HepG2 (cell line): ENCODE measurements around the gene LDAH. TPM values are rescaled to one million over a fixed set of nuclear protein-coding genes. Genes with fewer than 3 reads are reported as not detected.

Experiments
- ATAC-seq: fragments of 200-7000 bp; cut with Tn5 transposase; 3 replicates; pipeline ENCODE4 v1.9.1; 2020; ENCODE audit warnings: mild to moderate bottlenecking, moderate library complexity
- BruUV-seq: library from RNA; stranded (reverse); fragments of 400-500 nt; replicated peaks from 2 replicates; lab custom pipeline; 2021; lab: Mats Ljungman, UMichigan
- CTCF ChIA-PET: fragments of 300-600 bp; formaldehyde crosslinking; extraction: SDS; loops from one replicate; lab custom pipeline; 2021; ENCODE audit warnings: low total read pairs, inconsistent platforms, low intra/inter-chr PET ratio; lab: Yijun Ruan, JAX
- POLR2A ChIA-PET: fragments of 350-600 bp; sonication (Branson Sonifier 250); formaldehyde crosslinking; loops from one replicate; lab custom pipeline; 2020; ENCODE audit warnings: antibody characterized with exemption, inconsistent platforms; lab: Yijun Ruan, JAX
- DNase-seq: peaks from one replicate; pipeline ENCODE4 v3.0.0-alpha.2; 2015; ENCODE audit warnings: low spot score
- FAIRE-seq: peaks from 3 replicates; lab custom pipeline; 2011; peaks lifted over from hg19 to GRCh38; lab: Jason Lieb, UNC
- H2AFZ ChIP-seq: one replicate; pipeline ENCODE4 v1.6.1; 2011; ENCODE audit warnings: low read length, inconsistent platforms
- H3K27ac ChIP-seq: fragments of 300-600 bp; 3 replicates; pipeline ENCODE4 v1.8.0; 2011; ENCODE audit warnings: mixed run types, mild to moderate bottlenecking, mixed read lengths, low read length, inconsistent platforms; ENCODE audit not compliant: insufficient read depth; ENCODE audit errors: extremely low read length
- H3K27me3 ChIP-seq, 2 experiments: fragments of 200-600 bp in 1 of 2; 2 replicates in 1 of 2; 3 replicates in 1 of 2; pipeline versions ENCODE4 v1.6.0 to v1.8.0; 2011; ENCODE audit warnings: low read length in 2 of 2, mild to moderate bottlenecking in 2 of 2, moderate library complexity in 2 of 2, inconsistent platforms in 1 of 2; ENCODE audit not compliant: insufficient read depth in 2 of 2, control insufficient read depth in 1 of 2
- H3K36me3 ChIP-seq, 2 experiments: fragments of 200-600 bp in 1 of 2; replicated peaks in 1 of 2; 2 replicates in 1 of 2; 3 replicates in 1 of 2; pipeline versions ENCODE4 v1.5.1 to v1.8.0; 2011; ENCODE audit warnings: low read length in 2 of 2, inconsistent platforms in 1 of 2; ENCODE audit not compliant: insufficient read depth in 2 of 2, control insufficient read depth in 1 of 2
- H3K4me1 ChIP-seq: 2 replicates; pipeline ENCODE4 v1.5.1; 2012; ENCODE audit warnings: low read length, inconsistent platforms; ENCODE audit not compliant: insufficient read depth
- H3K4me2 ChIP-seq: 2 replicates; pipeline ENCODE4 v1.6.0; 2011; ENCODE audit warnings: low read depth, low read length, inconsistent platforms
- H3K4me3 ChIP-seq, 3 experiments: fragments of 200-600 bp in 1 of 3; sonication (generic), shearing (Covaris generic) in 1 of 3; replicated peaks in 1 of 3; 2 replicates each; pipeline ENCODE4 v1.5.1; 2011 to 2016; ENCODE audit warnings: low read length in 3 of 3, inconsistent platforms in 2 of 3, low read depth in 2 of 3, mild to moderate bottlenecking in 2 of 3, control low read depth in 1 of 3, mixed read lengths in 1 of 3; ENCODE audit not compliant: insufficient read depth in 1 of 3
- H3K79me2 ChIP-seq: one replicate; pipeline ENCODE4 v1.6.1; 2011; ENCODE audit warnings: low read length, inconsistent platforms; ENCODE audit not compliant: insufficient read depth
- H3K9ac ChIP-seq: 2 replicates; pipeline ENCODE4 v1.6.0; 2011; ENCODE audit warnings: mild to moderate bottlenecking, low read depth, low read length, inconsistent platforms; ENCODE audit not compliant: insufficient read depth
- H3K9me3 ChIP-seq: 2 replicates; pipeline ENCODE4 v1.5.1; 2012; ENCODE audit warnings: mild to moderate bottlenecking, low read length
- H4K20me1 ChIP-seq: 2 replicates; pipeline ENCODE4 v1.6.0; 2011; ENCODE audit warnings: inconsistent platforms, mild to moderate bottlenecking, low read length, moderate library complexity; ENCODE audit not compliant: insufficient read depth
- CREM ChIP-seq, 2 experiments: sonication (generic) in 1 of 2; formaldehyde crosslinking in 1 of 2; IDR thresholded peaks; 2 replicates each; pipeline versions ENCODE4 v1.4.0 to v1.6.1; 2016 to 2020; ENCODE audit warnings: antibody characterized with exemption in 1 of 2, mild to moderate bottlenecking in 1 of 2, missing genetic modification reagents in 1 of 2
- FOXA3 ChIP-seq: IDR thresholded peaks from 2 replicates; pipeline ENCODE4 v1.6.1; 2016; ENCODE audit warnings: missing genetic modification reagents, missing compliant biosample characterization
- GABPA ChIP-seq, 2 experiments: IDR thresholded peaks; 2 replicates each; pipeline ENCODE4 v1.6.1; 2011 to 2016; ENCODE audit warnings: low read depth in 2 of 2, low read length in 1 of 2, missing biosample characterization in 1 of 2, missing genetic modification characterization in 1 of 2
- HMG20B ChIP-seq: conservative IDR thresholded peaks from 2 replicates; pipeline ENCODE4 v1.6.1; 2016; ENCODE audit warnings: missing genetic modification reagents, missing compliant biosample characterization
- HMGA1 ChIP-seq: sonication (generic); formaldehyde crosslinking; conservative IDR thresholded peaks from 2 replicates; pipeline ENCODE4 v1.4.0; 2020; ENCODE audit warnings: missing genetic modification reagents
- MAFK ChIP-seq, 2 experiments: IDR thresholded peaks in 1 of 2; conservative IDR thresholded peaks in 1 of 2; 2 replicates each; pipeline ENCODE4 v1.6.1; 2011; ENCODE audit warnings: improper control_type of control experiment in 2 of 2, low read length in 2 of 2
- PPARG ChIP-seq: conservative IDR thresholded peaks from 2 replicates; pipeline ENCODE4 v1.6.1; 2016; ENCODE audit warnings: missing biosample characterization, missing genetic modification reagents
- PTBP1 ChIP-seq: fragments of 200-400 bp; formaldehyde crosslinking; IDR thresholded peaks from 2 replicates; pipeline ENCODE4 v1.6.1; 2018; ENCODE audit warnings: low read length, low read depth; ENCODE audit not compliant: poor library complexity, severe bottlenecking
- TERF1 ChIP-seq: sonication (generic); formaldehyde crosslinking; IDR thresholded peaks from 2 replicates; pipeline ENCODE4 v1.8.0; 2022; ENCODE audit warnings: mild to moderate bottlenecking, missing genetic modification reagents, moderate library complexity
- U2AF2 ChIP-seq: fragments of 200-400 bp; formaldehyde crosslinking; IDR thresholded peaks from 2 replicates; pipeline ENCODE4 v1.6.1; 2017; ENCODE audit warnings: low read depth, mild to moderate bottlenecking, low read length
- XBP1 ChIP-seq: sonication (generic); formaldehyde crosslinking; IDR thresholded peaks from 2 replicates; pipeline ENCODE4 v1.5.0; 2020; ENCODE audit warnings: missing genetic modification reagents
- ZKSCAN8 ChIP-seq: IDR thresholded peaks from 2 replicates; pipeline ENCODE4 v1.6.1; 2016; ENCODE audit warnings: borderline replicate concordance, missing genetic modification reagents, missing compliant biosample characterization
- ZNF362 ChIP-seq: sonication (generic); formaldehyde crosslinking; IDR thresholded peaks from 2 replicates; pipeline ENCODE4 v1.4.0; 2020; ENCODE audit warnings: missing genetic modification reagents, mild to moderate bottlenecking, borderline replicate concordance
- ZNF776 ChIP-seq: sonication (generic); formaldehyde crosslinking; IDR thresholded peaks from 2 replicates; pipeline ENCODE4 v1.4.0; 2020; ENCODE audit warnings: mild to moderate bottlenecking, missing genetic modification reagents
- ZNF883 ChIP-seq: sonication (generic); formaldehyde crosslinking; IDR thresholded peaks from 2 replicates; pipeline ENCODE4 v1.5.1; 2020; ENCODE audit warnings: mild to moderate bottlenecking, missing genetic modification reagents; ENCODE audit errors: not compliant biosample characterization
- WGBS: methylation state at CpG from one replicate; pipeline ENCODE4 v1.1.6; 2017; ENCODE audit warnings: low lambda C conversion rate; 5-methylcytosine and 5-hydroxymethylcytosine counted together
- in situ Hi-C: cut with HindIII; loops from 2 replicates; pipeline ENCODE4 v1.10.0; 2017; ENCODE audit warnings: low pct_unique_long_range_greater_than_20kb; ENCODE audit not compliant: extremely low pct_ligation_motif_present
- intact Hi-C: fragments of 100-400 bp; cut with micrococcal nuclease; formaldehyde crosslinking; loops from one replicate; pipeline ENCODE4 v1.10.0; 2022; ENCODE audit not compliant: unreplicated experiment
- polyA plus RNA-seq, 8 experiments: library from polyadenylated mRNA; depleted of rRNA in 3 of 8; stranded (reverse) in 7 of 8; unstranded in 1 of 8; fragments of >200 nt; fragmentation: Illumina TruSeq in 4 of 8; extraction: Trizol in 4 of 8; gene quantifications; 2 replicates each; pipeline versions ENCODE4 v1.2.1 to v1.2.3, GENCODE V29; 2011 to 2016; ENCODE audit warnings: low read depth in 4 of 8, missing spikeins in 1 of 8, mixed read lengths in 1 of 8; ENCODE audit not compliant: insufficient read depth in 1 of 8
- total RNA-seq, 5 experiments: library from RNA; depleted of rRNA; stranded (reverse); fragments of >200 nt; fragmentation: Illumina TruSeq; extraction: Trizol; gene quantifications; 2 replicates each; pipeline ENCODE4 v1.2.3, GENCODE V29; 2016; ENCODE audit warnings: low read depth in 1 of 5

Gene LDAH
- total and polyA plus RNA-seq, 2 of the 13 experiments (the other 11 are each of a cell fraction or from before 2014, with no cell fraction given): 28.8 to 46.2 TPM

GRCh38 chr2:20838016-20838415 is 15.1 kb upstream of the LDAH start (continued):
- TF ChIP-seq TERF1 (CRISPR knock-in tag) (no peak), XBP1 (CRISPR knock-in tag) (no peak)
- TF ChIP-seq, all 625 proteins: peak for 0

- Histone ChIP-seq H3K4me1 (peaks cover 18% of the 10 kb centered on the region; the same call in 1 of the 2 replicates), H3K79me2 (no peaks in the 10 kb centered on the region), H3K27ac (no peak overlapping the region), H2AFZ (no peak overlapping the region), H3K4me3 (no peak overlapping the region), H3K9me3 (no peaks in the 10 kb centered on the region), H3K27me3 (peaks cover 0 to 4% of the 10 kb centered on the region in 2 experiments; a peak in 1 of 5 replicates), H3K9ac (no peak overlapping the region), H3K36me3 (no peaks in the 10 kb centered on the region), H4K20me1 (no peaks in the 10 kb centered on the region), H3K4me2 (no peak overlapping the region)
- 0% methylated on average over 1 of the region's 1 CpG for WGBS
- CTCF ChIA-PET: no interaction called here
- no TSS peak for BruUV-seq
- DNase-seq (no peak), ATAC-seq (no peak), FAIRE-seq (no peak)
- TF ChIP-seq ZNF776 (CRISPR knock-in tag) (no peak), PTBP1 (no peak), HMG20B (CRISPR knock-in tag) (no peak), PPARG (CRISPR knock-in tag) (no peak), HMGA1 (CRISPR knock-in tag) (no peak), U2AF2 (no peak), ZNF362 (CRISPR knock-in tag) (no peak), GABPA (IDR thresholded peaks at IDR 0.05; ENCODE audit: low read depth, low read length) (no peak), GABPA (CRISPR knock-in tag; IDR thresholded peaks at IDR 0.05; ENCODE audit: low read depth) (no peak), ZKSCAN8 (CRISPR knock-in tag) (no peak), ZNF883 (CRISPR knock-in tag) (no peak), CREM (IDR thresholded peaks at IDR 0.05) (no peak), CREM (CRISPR knock-in tag; IDR thresholded peaks at IDR 0.05) (no peak), FOXA3 (CRISPR knock-in tag) (no peak), MAFK (conservative IDR thresholded peaks at IDR 0.05 in 1 of 2, IDR thresholded peaks at IDR 0.05 in 1 of 2; ENCODE audit: low read length in 2 of 2) (no peak)
- POLR2A ChIA-PET: no interaction called here
- intact Hi-C loops: no loop called here
- in situ Hi-C loops: no loop called here
Measured at GRCh38 chr2:20836521-20836920, 13.6 kb upstream of the LDAH start.
